HG03432 (cell line): ENCODE results near the gene EPB42.
"Not testable (repeated sequence)": the region's sequence is repeated elsewhere in the genome, so short reads cannot be mapped to it uniquely, and the experiment has no call there.

Experiments
- ATAC-seq: cut with Tn5 transposase; IDR thresholded peaks from one replicate; pipeline ENCODE4 v1.9.1; 2021; ENCODE audit warnings: mild to moderate bottlenecking, moderate library complexity; ENCODE audit not compliant: unreplicated experiment

The EPB42 gene

DNA sequence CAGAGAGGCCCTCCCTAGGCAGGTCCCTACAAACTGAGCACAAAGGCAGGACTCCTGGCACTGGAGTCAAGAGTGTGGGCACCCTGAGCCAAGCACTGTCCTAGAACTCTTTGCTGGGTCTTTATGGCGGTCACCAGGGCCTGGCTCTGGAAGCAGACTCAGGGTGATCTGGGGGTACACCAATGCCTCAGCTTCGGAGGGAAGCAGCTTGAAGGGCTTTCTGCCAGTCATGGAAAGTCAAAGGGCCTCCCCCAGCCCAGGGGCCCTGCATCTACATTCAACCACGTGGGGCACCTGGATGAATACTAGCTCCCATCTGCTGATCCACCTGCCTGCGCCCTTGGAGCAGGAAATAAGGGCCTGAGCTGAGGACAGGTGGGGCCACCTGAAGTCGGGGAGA is 7.4 kb downstream of the EPB42 start:
- ATAC-seq = no peak

DNA sequence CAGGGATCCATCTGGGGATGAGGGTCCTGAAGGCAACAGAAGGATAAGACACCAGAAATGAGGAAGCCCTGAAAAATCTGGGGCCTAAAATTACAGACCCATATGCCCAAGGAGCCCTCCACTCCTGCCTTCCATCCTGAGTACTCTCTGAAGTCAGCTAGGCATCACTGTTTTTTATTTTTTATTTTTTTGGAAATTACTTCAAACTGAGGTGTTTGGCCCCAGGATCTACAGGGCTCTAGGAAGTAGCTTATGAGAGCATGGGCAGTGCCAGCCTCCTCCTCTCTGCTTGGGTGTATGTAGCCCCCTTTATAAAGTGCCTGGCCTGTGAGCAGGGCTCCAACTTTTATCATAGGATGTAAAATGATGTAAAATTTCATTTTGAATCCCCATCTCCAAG is 7.9 kb downstream of the EPB42 start:
- no peak for ATAC-seq

DNA sequence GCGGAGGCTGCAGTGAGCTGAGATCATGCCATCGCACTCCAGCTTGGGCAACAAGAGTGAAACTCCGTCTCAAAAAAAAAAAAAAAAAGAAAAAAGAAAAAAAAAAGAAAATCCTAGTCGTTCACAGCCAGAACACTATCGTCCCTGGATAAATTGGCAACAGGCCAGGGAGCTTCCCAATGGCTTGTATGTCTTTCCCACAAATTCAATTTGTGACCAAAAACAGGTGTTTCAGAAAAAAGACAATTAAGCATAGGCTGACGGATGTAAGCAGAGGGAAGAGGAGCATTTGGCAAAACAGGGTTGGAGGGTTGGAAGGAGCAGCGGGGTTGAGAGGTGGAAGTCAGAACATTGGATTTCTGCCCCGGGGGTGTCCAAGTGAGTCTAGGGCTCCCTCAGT is 8.5 kb downstream of the EPB42 start:
- ATAC-seq = no peak

DNA sequence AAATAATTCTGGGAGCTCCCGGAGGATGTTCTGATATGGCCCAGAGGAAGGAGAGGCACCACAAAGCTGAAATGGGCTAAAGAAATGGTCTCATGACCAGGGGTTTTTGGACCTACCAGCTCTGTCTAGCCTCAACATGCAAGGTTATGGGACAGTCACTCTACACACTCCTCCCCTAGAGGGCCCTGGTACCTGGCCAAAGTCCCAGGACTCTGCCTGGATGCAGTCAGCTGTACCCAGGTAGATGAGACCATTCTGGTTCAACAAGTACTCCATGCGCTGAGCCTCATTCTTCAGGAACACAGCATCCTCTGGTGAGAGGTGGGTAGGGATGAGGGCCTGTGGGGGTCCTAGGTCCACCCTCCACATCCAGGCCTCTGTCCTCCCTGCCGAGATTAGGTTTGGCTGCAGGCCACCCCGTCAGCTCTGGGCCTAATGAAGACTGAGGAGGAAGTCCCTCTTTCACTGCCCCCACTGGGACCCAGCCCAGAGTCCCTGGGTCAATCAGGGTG is 9.5 kb downstream of the EPB42 start:
- ATAC-seq = no peak

DNA sequence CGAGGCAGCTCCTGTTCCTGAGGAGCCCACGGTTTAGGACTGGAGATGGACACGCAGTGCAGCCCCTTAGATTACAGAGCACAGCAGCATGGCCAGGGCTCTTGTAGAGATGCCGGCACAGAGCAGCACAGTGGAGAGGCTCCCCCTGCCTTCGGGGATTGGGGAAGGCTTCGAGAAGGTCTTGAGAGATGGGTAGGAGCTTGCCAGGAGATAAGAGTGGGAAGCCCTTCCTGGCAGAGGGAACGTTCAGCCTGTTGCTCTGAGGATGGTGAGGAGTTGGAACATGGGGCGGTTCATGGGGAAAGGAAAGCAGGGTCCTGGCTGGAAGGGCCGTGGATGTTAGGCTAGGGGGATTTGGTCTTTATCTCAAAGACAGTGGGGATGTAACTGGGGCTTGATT is 10.0 kb downstream of the EPB42 start:
- ATAC-seq = no peak

DNA sequence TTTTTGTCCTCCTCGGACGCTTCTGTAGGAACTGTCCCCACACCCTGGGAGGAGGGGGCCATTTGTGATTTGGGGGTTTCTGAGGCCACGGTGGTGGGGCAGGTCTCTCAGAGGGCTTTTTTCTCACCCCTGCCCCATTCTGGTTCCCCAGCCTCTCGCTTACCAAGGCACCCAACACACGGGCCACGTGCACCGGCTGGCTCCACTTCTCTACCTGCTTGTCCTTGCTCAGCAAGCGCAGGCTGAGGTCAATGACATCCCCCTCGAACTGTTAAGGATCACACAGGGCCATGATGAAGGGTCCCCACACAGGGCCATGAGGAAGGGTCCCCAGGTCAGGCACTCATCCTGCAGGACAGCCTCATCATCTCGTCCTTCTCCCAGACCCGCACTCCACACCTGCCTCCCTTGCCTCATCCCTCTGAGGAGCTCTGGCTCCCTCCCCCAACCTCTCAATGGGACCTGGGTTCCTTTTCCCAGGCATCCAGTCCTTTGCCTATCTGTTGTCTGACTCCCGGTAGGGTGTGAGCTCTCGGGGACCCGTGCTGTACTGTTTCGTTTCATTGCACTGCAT is 10.6 kb downstream of the EPB42 start:
- ATAC-seq = no peak

DNA sequence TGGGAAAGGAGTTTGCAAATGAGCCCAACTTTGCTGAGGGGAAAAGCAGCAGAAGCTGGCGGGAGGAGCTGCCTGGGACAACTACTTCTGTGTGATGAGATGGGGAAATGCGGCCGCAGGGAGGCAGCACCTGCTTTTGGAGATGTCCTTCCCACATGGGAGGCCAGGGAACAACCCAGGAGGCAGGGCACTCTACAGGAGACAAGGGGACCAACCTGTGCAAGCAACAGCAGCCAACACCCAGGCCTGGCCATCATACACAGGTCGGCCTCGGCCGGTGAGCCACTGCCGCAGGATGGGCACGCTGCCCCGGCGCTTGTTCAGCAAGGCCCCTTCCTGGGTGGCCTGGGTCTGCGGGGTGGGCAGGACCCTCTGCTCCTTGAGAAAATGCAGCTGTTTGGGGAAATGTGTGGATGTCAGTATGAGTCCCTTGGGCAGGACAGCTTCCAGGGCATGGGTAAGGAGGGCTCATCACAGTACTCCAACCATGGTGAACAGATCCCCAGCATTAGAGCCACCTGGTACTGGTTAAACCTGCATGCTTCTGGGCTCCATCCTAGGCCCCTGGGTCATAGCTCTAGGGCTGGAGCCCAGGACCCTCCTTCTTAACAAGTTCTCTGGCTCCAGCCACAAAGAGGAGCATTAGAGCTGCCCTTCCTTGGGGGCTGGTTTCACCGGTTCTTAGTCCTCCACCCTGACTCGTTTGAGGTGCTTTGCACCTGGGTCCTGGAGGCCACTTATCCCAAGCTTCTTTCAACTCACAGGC is 11.6 kb downstream of the EPB42 start:
- ATAC-seq = no peak

DNA sequence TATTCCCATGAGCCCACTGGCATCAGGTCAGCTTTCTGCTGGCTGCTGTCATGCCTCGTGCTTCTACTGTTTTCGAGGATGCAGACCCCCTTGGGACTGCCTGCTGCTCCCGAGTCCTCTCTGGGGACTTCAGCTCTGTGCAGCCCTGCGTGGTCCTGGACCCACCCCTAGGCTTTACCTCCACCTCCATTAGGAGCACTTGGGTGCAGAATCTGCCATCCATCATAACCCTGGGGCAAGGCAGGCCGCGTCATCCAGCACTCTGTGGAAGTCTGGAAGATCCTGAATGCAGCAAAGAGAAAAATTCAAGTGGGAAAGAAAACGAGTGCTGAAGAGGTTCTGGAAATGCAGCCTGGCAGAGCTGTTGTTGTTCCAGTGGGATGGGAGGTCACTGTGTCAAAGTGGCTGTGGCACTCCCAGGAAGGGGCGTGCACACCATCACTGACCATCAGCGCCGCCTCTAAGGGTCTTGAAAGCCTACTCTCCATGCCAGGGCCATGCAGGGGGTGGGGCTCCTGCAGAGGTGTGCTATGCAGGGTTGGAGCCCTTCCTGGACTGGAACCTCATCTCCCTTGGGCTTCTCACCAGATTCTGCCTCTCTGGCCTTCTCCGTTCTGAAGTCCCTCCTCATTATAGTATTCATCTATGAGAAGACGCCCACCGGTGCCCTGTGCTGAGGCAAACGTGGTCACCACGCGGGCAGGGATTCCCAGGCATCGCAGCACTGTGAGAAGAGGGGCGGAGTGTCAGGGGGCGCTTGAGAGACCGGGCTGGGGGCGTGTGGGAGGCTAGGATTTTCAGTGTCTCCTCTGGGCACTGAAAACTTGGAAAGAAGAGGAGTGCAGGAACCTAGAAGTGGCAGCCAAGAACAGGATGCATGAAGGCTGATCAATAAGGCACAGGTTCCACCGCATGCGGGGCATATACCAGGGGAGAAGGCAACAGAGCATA is 12.5 kb downstream of the EPB42 start:
- ATAC-seq = no peak

DNA sequence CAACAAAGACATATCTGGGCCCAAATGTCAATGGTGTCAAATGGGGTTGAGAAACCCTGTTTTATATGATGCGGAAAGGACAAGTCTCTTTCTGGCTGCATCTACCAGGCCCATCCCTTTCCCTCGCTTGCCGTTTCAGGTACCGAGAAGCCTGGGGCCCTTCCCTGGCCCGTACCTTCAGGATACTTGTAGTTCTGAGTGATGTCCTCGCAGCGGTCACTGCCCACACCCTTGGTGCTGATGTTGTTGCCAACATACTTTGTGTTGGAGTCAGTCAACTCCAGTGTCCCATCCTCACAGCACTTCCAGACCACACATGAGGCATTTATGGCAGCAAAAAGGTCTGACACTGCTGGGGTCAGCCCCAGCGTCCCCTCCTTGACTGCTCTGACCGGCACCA is 13.8 kb downstream of the EPB42 start:
- no peak for ATAC-seq

DNA sequence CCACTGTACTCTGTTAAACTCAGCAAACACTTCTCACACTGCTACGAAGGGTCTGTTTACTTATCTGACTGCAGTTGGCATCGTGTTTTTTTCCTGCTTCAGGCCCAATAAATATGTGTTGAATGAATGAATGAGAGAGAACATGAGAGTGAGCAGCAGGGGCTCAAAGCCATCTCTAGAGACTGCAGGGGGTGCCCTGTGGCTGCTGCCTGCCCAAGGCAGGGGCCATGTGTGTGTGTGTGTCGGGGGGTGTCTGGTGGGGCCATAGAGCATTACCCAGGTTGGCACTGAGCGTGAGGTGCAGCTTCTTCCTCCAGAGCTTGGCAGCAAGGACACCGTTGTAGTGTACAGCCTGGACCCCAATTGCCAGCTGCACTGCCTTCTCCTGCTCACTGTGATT is 14.8 kb downstream of the EPB42 start:
- ATAC-seq = no peak

DNA sequence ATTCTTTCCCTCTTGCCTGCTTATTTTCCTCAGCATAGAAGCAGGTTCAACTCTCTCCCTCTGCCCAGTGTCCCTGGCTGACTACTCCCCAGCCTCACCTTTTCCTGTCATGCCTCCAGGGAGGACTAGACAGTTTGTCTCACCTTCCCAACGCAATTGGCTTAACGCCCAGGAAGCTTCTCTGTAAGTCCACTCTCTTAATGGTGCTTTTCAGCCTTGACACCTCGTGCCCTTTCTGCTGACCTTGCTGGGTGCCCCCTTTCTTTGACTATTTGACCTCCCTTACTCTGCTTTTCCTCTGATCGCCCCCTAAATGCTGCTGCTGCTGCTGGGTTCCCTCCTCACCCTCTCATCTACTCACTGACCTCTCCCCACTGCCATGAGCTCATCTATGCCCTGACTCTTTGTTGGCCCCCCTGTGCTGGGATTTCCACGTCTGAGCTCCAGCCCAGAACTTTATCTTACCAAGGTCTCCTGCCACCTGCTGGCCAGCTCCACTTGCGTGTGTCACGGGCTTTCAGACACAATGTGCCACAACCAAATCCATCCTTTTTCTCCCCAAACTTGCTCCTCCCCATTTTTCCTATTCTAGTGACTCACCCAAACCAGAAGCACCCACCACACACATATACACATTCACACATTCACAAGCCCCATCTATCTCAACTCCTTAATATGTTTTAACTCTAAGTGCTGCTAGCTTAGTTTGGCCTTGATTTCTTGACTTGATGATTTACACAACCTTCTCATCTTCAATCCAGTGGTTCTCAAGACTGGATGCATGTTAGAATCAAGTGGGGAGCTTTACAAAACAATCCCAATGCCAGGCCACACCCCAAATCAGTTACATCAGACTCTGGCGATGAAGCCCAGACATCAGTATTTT is 16.6 kb downstream of the EPB42 start:
- ATAC-seq = no peak

DNA sequence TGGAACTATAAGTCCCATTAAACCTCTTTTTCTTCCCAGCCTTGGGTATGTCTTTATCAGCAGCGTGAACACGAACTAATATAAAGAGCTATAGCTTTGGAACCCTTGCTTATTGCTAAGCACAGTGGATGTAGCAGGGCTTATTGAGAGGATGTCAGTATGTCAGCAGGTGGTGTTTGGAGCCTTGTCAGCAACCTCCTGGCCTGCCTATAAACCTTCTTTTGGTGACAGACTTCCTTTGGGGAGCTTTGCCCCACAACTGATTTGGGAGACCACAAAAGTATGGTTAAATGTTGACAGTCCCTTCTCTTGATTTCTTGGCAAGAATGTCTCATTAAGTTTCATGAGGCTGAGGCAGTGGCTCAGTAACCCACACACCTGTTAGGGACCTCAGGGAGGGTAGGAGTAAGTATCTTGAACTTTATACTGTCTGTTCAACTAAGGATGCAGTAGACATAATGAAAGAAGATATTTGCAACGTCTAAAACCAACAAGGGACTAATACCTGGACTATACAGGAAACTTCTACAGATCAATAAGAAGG is 20.8 kb downstream of the EPB42 start:
- no peak for ATAC-seq

DNA sequence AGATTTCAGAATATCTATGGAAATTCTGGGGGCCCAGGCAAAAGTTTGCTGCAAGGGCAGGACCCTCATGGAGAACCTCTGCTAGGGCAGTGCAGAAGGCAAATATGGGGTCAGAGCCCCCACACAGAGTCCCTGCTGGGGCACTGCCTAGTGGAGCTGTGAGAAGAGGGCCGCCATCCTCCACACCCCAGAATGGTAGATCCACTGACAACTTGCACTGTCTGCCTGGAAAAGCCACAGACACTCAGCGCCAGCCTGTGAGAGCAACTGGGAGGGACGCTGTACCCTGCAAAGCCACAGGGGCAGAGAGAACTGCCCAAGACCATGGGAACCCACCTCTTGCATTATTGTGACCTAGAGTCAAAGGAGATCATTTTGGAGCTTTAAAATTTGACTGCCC is 21.8 kb downstream of the EPB42 start:
- ATAC-seq = no peak

DNA sequence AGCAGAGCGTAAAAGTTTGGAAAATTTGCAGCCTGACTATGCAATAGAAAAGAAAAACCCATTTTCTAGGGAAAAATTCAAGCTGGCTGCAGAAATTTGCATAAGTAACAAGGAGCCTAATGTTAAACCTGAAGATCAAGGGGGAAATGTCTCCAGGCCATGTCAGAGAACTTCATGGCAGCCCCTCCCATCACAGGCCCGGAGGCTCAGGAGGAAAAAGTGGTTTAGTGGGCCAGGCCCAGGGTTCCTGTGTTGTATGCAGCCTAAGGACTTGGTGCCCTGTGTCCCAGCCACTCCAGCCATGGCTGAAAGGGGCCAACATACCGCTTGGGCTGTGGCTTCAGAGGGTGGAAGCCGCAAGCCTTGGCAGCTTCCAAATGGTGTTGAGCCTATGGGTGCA is 22.3 kb downstream of the EPB42 start:
- not testable (repeated sequence) for ATAC-seq

DNA sequence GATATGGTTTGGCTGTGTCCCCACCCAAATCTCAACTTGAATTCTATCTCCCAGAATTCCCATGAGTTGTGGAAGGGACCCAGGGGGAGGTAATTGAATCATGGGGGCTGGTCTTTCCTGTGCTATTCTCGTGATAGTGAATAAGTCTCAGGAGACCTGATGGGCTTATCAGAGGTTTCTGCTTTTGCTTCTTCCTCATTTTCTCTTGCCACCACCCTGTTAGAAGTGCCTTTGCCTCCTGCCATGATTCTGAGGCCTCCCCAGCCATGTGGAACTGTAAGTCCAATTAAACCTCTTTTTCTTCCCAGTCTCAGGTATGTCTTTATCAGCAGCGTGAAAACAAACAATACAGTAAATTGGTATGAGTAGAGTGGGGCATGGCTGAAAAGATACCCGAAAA is 23.0 kb downstream of the EPB42 start:
- ATAC-seq = not testable (repeated sequence)

DNA sequence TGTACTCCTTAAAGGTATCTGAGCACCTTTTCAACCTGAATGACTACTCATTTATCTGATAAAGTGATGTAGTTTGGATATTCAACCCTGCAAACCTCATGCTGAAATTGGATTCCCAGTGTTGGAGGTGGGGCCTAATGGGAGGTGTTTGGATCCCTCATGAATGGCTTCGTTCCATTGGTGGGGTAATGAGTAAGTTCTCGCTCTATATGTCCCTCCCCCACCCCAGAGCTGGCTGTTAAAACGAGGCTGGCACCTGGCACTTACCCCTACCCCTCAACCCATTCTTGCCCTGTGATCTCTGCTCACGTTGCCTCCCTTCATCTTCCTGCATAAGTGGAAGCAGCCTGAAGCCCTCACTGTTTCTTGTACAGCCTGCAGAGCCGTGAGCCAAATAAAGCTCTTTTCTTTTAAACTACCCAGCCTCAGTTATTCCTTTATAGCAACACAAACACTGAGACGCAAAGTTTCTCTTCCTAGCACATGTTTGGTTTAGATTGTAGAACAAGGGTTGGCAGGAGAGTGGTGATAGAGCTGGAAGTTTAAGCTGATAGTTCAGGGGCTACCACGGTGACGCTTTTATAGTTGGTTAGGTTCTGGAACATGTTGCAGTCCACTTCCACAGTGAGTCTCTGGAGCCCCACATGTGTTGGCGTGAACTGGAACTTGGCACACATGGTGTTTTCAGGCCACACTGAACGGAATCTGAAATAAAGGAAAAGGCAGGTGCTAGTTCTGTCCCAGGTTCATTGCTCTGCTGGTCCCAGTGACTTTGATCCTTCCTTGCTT is 23.9 kb downstream of the EPB42 start:
- no peak for ATAC-seq

DNA sequence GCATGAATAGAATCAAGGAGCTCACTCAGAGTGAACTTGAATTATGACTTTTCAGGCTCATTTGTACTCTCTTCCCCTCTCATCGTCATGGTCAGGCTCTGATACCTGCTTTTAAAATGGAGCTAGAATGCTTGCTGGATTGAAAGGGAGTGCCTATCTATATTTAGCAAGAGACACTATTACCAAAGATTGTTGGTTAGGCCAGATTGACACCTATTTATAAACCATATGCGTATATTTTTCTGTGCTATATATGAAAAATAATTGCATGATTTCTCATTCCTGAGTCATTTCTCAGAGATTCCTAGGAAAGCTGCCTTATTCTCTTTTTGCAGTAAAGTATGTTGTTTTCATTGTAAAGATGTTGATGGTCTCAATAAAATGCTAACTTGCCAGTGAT is 26.0 kb downstream of the EPB42 start:
- no peak for ATAC-seq

DNA sequence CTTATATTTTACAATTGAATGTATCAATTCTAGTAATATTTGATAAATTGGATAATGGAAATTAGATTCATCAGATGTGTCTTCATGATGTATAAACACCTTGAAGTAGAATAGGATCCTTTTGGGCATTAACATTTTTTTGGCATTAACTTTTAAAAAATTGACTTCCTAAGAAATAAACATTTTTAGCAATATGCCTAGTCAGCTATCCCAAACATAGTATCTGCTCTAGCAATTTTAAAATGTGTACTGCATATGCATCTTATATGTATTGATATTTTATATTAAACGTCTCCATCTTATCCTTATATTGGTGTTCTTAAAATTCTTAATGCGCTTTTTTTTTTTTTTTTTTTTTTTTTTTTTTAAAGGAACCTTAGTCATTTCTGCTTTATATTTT is 27.1 kb downstream of the EPB42 start:
- ATAC-seq = no peak

DNA sequence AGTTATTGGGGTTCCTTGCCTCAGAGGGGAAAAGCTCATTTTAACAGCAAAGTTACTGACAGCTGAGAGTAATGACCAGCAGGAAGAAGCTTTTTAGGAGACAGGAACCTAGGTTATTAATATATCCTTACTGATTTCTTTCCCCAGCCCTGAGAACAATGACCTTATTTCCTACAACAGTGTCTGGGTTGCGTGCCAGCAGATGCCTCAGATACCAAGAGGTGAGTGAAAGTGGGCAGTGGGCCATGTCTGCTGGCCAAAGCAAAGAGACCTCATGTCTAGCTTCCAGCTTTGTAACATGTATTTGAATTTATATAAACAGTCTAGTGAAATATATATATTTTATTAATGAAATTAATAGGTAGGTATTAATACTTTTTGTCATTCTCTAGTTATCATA is 30.6 kb downstream of the EPB42 start:
- no peak for ATAC-seq

DNA sequence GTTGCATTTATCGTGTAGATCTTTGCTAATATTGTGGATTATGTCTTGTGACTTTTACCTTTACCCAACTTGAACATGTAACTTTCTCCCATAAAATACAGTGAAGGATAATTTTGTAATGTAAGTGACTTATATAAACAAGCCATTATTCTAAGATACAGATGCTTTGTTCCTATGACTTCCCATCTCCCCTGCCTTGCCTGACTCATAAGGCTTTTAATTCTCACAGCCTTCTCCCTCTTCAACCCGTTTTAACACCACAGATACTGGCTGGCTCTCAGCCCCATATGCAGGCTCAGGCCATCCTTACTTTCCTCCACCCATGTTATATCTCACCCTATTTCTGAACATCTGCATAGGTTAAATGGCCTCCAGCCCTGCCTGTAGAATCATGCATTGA is 31.5 kb downstream of the EPB42 start:
- ATAC-seq = no peak
